SK-N-SH (cell line): ENCODE data around the gene ALAD. TPM values are rescaled to one million over a fixed set of nuclear protein-coding genes. Genes with fewer than 3 reads are reported as not detected.

Experiments
- CTCF ChIA-PET: fragments of 300-600, 350-600 bp; formaldehyde crosslinking; extraction: SDS; loops from one replicate; lab custom pipeline; 2021; lab: Yijun Ruan, JAX
- POLR2A ChIA-PET: fragments of 350-600 bp; sonication (Branson Sonifier 250); formaldehyde crosslinking; extraction: SDS; loops from one replicate; lab custom pipeline; 2020; ENCODE audit warnings: antibody characterized with exemption, inconsistent platforms; lab: Yijun Ruan, JAX
- DNase-seq: peaks from one replicate; pipeline ENCODE4 v3.0.0; 2012
- H2AFZ ChIP-seq: fragments of 200-600 bp; sonication (generic); 2 replicates; pipeline ENCODE4 v1.8.1; 2016; ENCODE audit warnings: antibody characterized with exemption, mild to moderate bottlenecking, low read depth
- H3F3A ChIP-seq: fragments of 200-600 bp; sonication (generic); replicated peaks from 2 replicates; pipeline ENCODE3; 2016; ENCODE audit warnings: antibody characterized with exemption, mild to moderate bottlenecking; ENCODE audit not compliant: insufficient read depth
- H3K27ac ChIP-seq, 2 experiments: fragments of 200-500 bp in 1 of 2; fragments of 200-600 bp in 1 of 2; sonication (Bioruptor generic) in 1 of 2; sonication (generic), shearing (Covaris generic) in 1 of 2; 2 replicates each; pipeline versions ENCODE4 v1.5.1 to v1.6.1; 2014 to 2016; ENCODE audit warnings: low read depth in 2 of 2, inconsistent platforms in 1 of 2, low read length in 1 of 2, mild to moderate bottlenecking in 1 of 2, mixed read lengths in 1 of 2
- H3K27me3 ChIP-seq: fragments of 200-600 bp; sonication (generic), shearing (Covaris generic); 2 replicates; pipeline ENCODE4 v1.6.1; 2016; ENCODE audit warnings: mixed run types; ENCODE audit not compliant: insufficient read depth
- H3K36me3 ChIP-seq, 2 experiments: fragments of 200-500 bp in 1 of 2; fragments of 200-600 bp in 1 of 2; sonication (Bioruptor generic) in 1 of 2; sonication (generic) in 1 of 2; replicated peaks in 1 of 2; 2 replicates each; pipeline versions ENCODE3 to v1.5.1; 2014 to 2016; ENCODE audit warnings: low read length in 1 of 2, mild to moderate bottlenecking in 1 of 2; ENCODE audit not compliant: insufficient read depth in 2 of 2, control insufficient read depth in 1 of 2
- H3K4me1 ChIP-seq, 2 experiments: fragments of 200-500 bp in 1 of 2; fragments of 200-600 bp in 1 of 2; sonication (Bioruptor generic) in 1 of 2; sonication (generic), shearing (Covaris generic) in 1 of 2; 2 replicates each; pipeline versions ENCODE4 v1.5.1 to v1.6.1; 2014 to 2016; ENCODE audit warnings: low read depth in 1 of 2, low read length in 1 of 2, mixed run types in 1 of 2; ENCODE audit not compliant: insufficient read depth in 2 of 2, control insufficient read depth in 1 of 2
- H3K4me2 ChIP-seq: fragments of 200-600 bp; sonication (generic), shearing (Covaris generic); 2 replicates; pipeline ENCODE4 v1.6.1; 2017; ENCODE audit warnings: mixed run types
- H3K4me3 ChIP-seq, 2 experiments: fragments of 200-500 bp in 1 of 2; fragments of 200-600 bp in 1 of 2; sonication (Bioruptor generic) in 1 of 2; sonication (generic), shearing (Covaris generic) in 1 of 2; 2 replicates each; pipeline versions ENCODE4 v1.5.1 to v1.8.1; 2014 to 2016; ENCODE audit warnings: low read depth in 2 of 2, inconsistent platforms in 1 of 2, low read length in 1 of 2, mild to moderate bottlenecking in 1 of 2, mixed read lengths in 1 of 2, moderate library complexity in 1 of 2
- H3K79me2 ChIP-seq: fragments of 200-600 bp; sonication (generic); 2 replicates; pipeline ENCODE4 v1.8.1; 2017; ENCODE audit warnings: mild to moderate bottlenecking; ENCODE audit not compliant: insufficient read depth
- H3K9ac ChIP-seq: fragments of 200-600 bp; sonication (generic); 2 replicates; pipeline ENCODE4 v1.6.1; 2017; ENCODE audit warnings: mixed run types
- H3K9me2 ChIP-seq: fragments of 200-600 bp; sonication (generic); 2 replicates; pipeline ENCODE4 v1.6.1; 2017; ENCODE audit warnings: mixed run types
- H3K9me3 ChIP-seq: fragments of 200-600 bp; sonication (generic); 2 replicates; pipeline ENCODE4 v1.6.1; 2017; ENCODE audit warnings: mixed run types, mild to moderate bottlenecking, moderate library complexity
- H4K20me1 ChIP-seq: fragments of 200-600 bp; sonication (generic); 2 replicates; pipeline ENCODE4 v1.6.1; 2017; ENCODE audit warnings: mild to moderate bottlenecking, mixed run types; ENCODE audit not compliant: insufficient read depth
- CHD2 ChIP-seq: fragments of 150-350 bp; IDR thresholded peaks from 2 replicates; pipeline ENCODE4 v1.6.1; 2018; ENCODE audit warnings: low read length; ENCODE audit not compliant: partially characterized antibody
- FOXJ3 ChIP-seq: sonication (generic); formaldehyde crosslinking; IDR thresholded peaks from 2 replicates; pipeline ENCODE4 v1.5.1; 2020; ENCODE audit warnings: mild to moderate bottlenecking, missing genetic modification reagents
- FOXM1 ChIP-seq: IDR thresholded peaks from 2 replicates; pipeline ENCODE4 v1.4.0; 2012; ENCODE audit warnings: low read depth, mild to moderate bottlenecking
- JUND ChIP-seq: IDR thresholded peaks from 2 replicates; pipeline ENCODE4 v1.4.0; 2012
- NFIC ChIP-seq: IDR thresholded peaks from 2 replicates; pipeline ENCODE4 v1.4.0; 2012; ENCODE audit warnings: borderline replicate concordance
- NRF1 ChIP-seq: IDR thresholded peaks from 2 replicates; pipeline ENCODE4 v1.6.1; 2012; ENCODE audit warnings: low read depth, mild to moderate bottlenecking, low read length
- RFX5 ChIP-seq: IDR thresholded peaks from 2 replicates; pipeline ENCODE4 v1.6.1; 2012; ENCODE audit warnings: mild to moderate bottlenecking, improper control_type of control experiment, low read length
- RXRA ChIP-seq: IDR thresholded peaks from 2 replicates; pipeline ENCODE4 v1.4.0; 2012; ENCODE audit warnings: low read depth, mild to moderate bottlenecking, borderline replicate concordance
- TAF1 ChIP-seq: IDR thresholded peaks from 2 replicates; pipeline ENCODE4 v1.6.1; 2012; ENCODE audit warnings: low read depth, mild to moderate bottlenecking, low read length, moderate library complexity, borderline replicate concordance
- TEAD4 ChIP-seq: IDR thresholded peaks from 2 replicates; pipeline ENCODE4 v1.4.0; 2012; ENCODE audit warnings: mild to moderate bottlenecking, borderline replicate concordance; ENCODE audit not compliant: insufficient read depth
- WGBS: methylation state at CpG from one replicate; pipeline ENCODE4 v1.1.6; 2017; ENCODE audit warnings: low lambda C conversion rate; 5-methylcytosine and 5-hydroxymethylcytosine counted together
- polyA plus RNA-seq, 3 experiments: library from polyadenylated mRNA; depleted of rRNA; stranded (reverse); fragments of >200 nt; gene quantifications; 2 replicates each; pipeline ENCODE4 v1.2.3, GENCODE V29; 2012
- TF ChIP-seq, protein P1 (sequence below): IDR thresholded peaks from 2 replicates; pipeline ENCODE4; 2012
- TF ChIP-seq, protein P2 (sequence below): IDR thresholded peaks from 2 replicates; pipeline ENCODE4 v1.4.0; 2012; ENCODE audit warnings: low read depth
- TF ChIP-seq, protein P3 (sequence below): IDR thresholded peaks from 2 replicates; pipeline ENCODE4 v1.6.1; 2012; ENCODE audit warnings: mild to moderate bottlenecking, low read depth, low read length, moderate library complexity
- TF ChIP-seq, protein P4 (sequence below): fragments of 200-600 bp; sonication (generic); IDR thresholded peaks from 2 replicates; pipeline ENCODE4 v1.6.1; 2017; ENCODE audit warnings: antibody characterized with exemption, mild to moderate bottlenecking, moderate library complexity

The ALAD gene
- polyA plus RNA-seq, 1 of the 3 experiments (the other 2 are of a cell fraction): 10.7 TPM

DNA sequence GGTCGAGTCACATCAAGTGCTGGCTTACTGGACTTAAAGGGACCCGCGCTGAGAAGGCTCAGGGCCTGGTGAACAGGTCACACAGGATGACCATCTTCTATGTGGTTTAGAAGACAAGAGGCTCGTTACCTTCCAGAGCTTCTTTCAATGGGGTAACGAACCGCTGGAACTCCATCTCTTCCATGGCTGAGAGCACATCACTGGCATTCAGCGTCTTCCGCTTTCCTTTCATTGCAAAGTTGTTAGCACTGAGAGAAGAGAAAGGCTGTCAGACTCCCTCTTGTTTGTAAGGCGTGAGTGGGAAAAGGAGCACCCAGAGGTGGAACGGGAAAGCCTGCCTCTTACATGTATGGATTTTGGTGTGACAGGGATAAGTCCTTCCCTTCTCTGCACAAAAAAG, 8.4 kb upstream of the ALAD start:
- no peak overlapping the region for H2AFZ ChIP-seq
- peak overlapping the region; percentile 81 to 88 for H3K4me3 ChIP-seq
- peaks cover 24% of the 10 kb centered on the region for H3K79me2 ChIP-seq
- peak overlapping the region; percentile 94 for H3K9ac ChIP-seq
- peaks cover 23% of the 10 kb centered on the region for H3F3A ChIP-seq
- peak overlapping the region; percentile 96 for H3K27ac ChIP-seq
- TF ChIP-seq TEAD4 (no peak), RXRA (no peak), NRF1 (no peak), TAF1 (no peak), RFX5 (no peak), FOXJ3 (no peak), JUND (no peak), NFIC (no peak), FOXM1 (no peak), CHD2 (no peak)
- TF ChIP-seq, protein P1, sequence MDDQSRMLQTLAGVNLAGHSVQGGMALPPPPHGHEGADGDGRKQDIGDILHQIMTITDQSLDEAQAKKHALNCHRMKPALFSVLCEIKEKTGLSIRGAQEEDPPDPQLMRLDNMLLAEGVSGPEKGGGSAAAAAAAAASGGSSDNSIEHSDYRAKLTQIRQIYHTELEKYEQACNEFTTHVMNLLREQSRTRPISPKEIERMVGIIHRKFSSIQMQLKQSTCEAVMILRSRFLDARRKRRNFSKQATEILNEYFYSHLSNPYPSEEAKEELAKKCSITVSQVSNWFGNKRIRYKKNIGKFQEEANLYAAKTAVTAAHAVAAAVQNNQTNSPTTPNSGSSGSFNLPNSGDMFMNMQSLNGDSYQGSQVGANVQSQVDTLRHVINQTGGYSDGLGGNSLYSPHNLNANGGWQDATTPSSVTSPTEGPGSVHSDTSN: no peak
- TF ChIP-seq, protein P2, sequence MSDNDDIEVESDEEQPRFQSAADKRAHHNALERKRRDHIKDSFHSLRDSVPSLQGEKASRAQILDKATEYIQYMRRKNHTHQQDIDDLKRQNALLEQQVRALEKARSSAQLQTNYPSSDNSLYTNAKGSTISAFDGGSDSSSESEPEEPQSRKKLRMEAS: no peak
- TF ChIP-seq, protein P3, sequence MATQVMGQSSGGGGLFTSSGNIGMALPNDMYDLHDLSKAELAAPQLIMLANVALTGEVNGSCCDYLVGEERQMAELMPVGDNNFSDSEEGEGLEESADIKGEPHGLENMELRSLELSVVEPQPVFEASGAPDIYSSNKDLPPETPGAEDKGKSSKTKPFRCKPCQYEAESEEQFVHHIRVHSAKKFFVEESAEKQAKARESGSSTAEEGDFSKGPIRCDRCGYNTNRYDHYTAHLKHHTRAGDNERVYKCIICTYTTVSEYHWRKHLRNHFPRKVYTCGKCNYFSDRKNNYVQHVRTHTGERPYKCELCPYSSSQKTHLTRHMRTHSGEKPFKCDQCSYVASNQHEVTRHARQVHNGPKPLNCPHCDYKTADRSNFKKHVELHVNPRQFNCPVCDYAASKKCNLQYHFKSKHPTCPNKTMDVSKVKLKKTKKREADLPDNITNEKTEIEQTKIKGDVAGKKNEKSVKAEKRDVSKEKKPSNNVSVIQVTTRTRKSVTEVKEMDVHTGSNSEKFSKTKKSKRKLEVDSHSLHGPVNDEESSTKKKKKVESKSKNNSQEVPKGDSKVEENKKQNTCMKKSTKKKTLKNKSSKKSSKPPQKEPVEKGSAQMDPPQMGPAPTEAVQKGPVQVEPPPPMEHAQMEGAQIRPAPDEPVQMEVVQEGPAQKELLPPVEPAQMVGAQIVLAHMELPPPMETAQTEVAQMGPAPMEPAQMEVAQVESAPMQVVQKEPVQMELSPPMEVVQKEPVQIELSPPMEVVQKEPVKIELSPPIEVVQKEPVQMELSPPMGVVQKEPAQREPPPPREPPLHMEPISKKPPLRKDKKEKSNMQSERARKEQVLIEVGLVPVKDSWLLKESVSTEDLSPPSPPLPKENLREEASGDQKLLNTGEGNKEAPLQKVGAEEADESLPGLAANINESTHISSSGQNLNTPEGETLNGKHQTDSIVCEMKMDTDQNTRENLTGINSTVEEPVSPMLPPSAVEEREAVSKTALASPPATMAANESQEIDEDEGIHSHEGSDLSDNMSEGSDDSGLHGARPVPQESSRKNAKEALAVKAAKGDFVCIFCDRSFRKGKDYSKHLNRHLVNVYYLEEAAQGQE: no peak
- TF ChIP-seq, protein P4, sequence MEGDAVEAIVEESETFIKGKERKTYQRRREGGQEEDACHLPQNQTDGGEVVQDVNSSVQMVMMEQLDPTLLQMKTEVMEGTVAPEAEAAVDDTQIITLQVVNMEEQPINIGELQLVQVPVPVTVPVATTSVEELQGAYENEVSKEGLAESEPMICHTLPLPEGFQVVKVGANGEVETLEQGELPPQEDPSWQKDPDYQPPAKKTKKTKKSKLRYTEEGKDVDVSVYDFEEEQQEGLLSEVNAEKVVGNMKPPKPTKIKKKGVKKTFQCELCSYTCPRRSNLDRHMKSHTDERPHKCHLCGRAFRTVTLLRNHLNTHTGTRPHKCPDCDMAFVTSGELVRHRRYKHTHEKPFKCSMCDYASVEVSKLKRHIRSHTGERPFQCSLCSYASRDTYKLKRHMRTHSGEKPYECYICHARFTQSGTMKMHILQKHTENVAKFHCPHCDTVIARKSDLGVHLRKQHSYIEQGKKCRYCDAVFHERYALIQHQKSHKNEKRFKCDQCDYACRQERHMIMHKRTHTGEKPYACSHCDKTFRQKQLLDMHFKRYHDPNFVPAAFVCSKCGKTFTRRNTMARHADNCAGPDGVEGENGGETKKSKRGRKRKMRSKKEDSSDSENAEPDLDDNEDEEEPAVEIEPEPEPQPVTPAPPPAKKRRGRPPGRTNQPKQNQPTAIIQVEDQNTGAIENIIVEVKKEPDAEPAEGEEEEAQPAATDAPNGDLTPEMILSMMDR: no peak
- no peaks in the 10 kb centered on the region for H3K9me3 ChIP-seq
- 27% methylated on average over 10 of the region's 10 CpGs for WGBS
- H3K36me3 ChIP-seq: peaks cover 15 to 20% of the 10 kb centered on the region in 2 experiments
- no peaks in the 10 kb centered on the region for H3K9me2 ChIP-seq
- H3K4me2 ChIP-seq: peak overlapping the region; percentile 99
- DNase-seq: no peak
- ChIA-PET POLR2A (interaction anchor here (0.7 to 2.5 kb wide), 9 partner anchors 8 to 240 kb away, joined by 3 to 19 read pairs (median 3); partner anchors contain the start of genes ALAD, CDC26, HDHD3 and PRPF4), CTCF (interaction anchor here (1.0 to 14.1 kb wide), 11 partner anchors 8 to 249 kb away, joined by 3 to 145 read pairs (median 9); partner anchors contain the start of genes ALAD, CDC26 and PRPF4)
- peaks cover 0 to 7% of the 10 kb centered on the region in 2 experiments; a peak in 1 of 4 replicates for H3K4me1 ChIP-seq
- H4K20me1 ChIP-seq: no peaks in the 10 kb centered on the region
- no peaks in the 10 kb centered on the region for H3K27me3 ChIP-seq
